GDM1 (cell line): ENCODE measurements around the gene LRRC71.
A peak's percentile ranks its signal among the peaks of the same experiment; 100 is the strongest.

Experiments
- DNase-seq: peaks from one replicate; lab custom pipeline; 2025; lab: John Stamatoyannopoulos, UW

The LRRC71 gene

DNA sequence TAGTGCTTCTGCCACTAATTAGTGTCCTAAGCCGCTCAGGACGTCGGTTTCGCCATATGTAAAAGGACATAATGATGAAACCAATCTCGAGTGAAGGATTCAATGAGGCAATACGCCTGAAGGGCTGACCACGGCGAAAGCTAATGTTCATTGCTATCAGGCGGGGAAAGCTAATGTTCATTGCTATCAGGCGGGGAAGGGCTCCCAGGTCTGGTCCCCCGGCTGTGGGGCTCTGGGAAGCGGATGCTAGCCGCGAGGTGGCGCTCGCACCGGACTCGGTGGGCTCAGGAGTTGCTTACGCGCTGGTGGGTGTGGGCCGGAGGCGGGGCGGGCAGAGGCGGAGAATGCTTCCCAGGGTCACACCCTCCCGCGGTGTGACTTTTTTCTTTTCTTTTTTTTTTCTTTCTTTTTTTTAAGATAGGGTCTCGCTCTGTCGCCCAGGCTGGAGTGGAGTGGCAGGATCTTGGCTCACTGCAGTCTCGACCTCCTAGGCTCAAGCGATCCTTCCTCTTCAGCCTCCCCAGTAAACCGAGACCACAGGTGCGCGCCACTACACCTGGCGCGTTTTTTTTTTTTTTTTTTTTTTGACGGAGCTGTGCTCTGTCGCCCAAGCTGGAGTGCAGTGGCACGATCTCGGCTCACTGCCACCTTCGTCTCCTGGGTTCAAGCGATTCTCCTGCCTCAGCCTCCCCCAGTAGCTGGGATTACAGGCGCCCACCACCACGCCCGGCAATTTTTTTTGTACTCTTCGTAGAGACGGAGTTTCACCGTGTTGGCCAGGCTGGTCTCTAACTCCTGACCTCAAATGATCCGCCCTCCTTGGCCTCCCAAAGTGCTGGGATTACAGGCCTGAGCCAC lies 28.0 kb upstream of the LRRC71 start:
- DNase-seq: peak; percentile 80

DNA sequence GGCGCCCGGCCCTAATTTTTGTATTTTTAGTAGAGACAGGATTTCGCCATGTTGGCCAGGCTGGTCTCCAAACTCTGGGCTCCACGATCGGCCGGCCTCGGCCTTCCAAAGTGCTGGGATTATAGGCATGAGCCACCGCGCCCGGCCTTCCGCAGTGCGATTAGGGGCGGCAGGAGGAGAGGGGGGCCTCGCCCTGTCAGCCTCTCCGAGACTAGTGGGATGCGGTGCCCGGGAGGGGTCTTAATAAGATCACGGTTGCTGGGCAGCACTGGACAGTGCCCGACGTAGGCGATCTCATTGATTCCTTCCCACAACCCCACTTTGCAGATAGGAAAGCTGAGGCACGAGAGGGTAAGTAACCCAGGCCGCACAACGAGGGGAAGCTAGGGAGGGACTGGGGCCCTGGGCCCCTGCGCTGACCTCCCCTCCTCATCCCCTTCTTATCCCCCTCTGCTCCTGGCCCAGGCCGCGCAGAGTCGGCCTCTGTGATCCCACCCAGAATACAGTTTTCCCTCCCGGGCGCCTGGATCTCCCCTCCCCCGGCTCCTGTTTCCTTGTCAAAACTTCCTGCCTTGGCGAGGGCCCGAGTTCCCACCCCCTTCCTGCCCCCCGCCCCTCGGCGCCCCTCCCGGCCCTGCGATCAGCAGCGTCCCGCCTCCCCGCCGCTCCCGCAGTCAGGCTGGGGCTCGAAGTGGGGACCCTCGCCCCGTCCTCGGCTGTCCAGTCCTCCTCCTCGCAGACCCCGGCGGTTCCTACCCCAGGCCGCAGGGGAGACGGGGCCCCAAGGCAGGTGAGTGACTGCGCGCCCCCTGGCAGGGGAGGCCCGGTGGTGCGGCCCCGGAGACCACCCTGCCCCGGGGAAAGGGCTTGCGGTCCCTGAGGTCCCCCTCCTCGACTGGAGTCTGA lies 27.1 kb upstream of the LRRC71 start, which contains the start of gene PEAR1:
Gene PEAR1, plus strand, starts transcription at position 671 of the 906 bp plus-strand sequence. CDS start 10,209 bp downstream, outside the sequence.
- DNase-seq: peak; percentile 27

DNA sequence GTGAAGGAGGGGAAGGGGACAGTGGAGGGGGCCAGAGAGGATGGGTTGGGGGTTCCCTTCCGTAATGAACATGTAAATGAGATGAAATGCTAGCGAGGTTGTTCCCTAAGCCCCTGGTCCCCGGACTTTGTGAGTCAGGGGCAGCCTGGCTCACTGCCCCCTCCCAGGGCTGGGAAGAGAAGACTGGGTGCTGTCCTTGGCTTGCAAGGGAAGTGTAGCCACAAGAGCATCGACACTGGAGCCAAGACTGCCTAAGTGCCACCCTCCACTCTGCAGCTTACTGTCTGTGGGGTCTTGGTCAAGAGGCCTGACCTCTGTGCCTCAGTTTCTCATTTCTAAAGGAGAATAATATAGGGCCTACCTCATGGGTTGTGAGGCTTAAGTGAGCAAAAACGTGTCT lies 26.4 kb upstream of the LRRC71 start:
- DNase-seq: no peak

DNA sequence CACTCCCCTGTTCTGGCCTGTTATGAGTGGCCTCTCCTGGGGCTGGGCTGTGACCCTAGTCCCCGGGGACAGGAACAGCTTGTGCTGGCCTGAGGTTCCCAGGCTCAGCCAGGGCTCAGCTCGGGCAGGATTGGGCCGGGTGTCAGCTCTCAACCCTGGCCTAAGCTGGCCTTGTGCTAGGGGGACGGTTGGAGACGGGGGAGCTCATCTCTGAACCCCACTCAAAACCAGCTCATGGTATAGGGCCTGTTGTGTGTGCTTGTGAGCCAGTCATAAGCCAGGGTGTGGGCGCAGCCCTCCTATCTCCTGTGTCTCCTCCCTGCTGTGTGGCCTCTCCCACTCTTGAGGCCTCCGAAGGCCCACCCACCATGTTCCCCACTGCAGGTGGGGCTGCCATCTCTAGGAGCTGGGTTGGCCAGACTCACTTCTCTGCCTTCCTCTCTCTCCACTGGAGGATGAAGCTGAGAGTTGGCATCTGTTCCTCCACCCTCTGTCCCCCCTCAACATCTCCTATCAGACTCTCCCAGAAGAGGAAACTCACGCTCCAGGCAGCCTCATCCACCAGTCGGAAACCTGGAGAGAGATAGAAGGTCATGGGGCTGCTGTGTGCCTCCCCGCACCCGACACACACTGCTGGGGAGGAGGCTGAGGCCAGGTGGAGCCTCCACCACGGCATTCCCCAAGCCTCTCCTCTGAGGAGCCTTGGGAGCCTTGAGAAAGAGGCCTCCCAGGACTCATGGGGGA lies 25.5 kb upstream of the LRRC71 start:
- no peak for DNase-seq

DNA sequence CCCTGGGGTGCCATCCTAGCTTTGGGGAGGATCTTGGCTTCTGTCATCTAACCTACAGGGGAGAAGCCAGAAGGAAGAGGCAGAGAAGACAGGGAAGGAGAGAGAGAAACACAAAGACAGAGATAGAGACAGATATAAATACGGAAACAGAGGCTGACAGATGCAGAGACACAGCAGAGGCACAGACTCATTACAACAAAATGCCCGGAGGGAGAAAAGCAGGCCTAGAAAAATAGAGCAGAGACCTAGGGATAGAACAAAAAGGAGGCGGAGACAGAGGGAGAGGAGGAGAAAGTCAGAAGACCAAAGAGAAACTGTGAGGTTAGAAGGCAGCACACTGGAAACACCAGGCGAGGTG lies 25.0 kb upstream of the LRRC71 start:
- DNase-seq: no peak

DNA sequence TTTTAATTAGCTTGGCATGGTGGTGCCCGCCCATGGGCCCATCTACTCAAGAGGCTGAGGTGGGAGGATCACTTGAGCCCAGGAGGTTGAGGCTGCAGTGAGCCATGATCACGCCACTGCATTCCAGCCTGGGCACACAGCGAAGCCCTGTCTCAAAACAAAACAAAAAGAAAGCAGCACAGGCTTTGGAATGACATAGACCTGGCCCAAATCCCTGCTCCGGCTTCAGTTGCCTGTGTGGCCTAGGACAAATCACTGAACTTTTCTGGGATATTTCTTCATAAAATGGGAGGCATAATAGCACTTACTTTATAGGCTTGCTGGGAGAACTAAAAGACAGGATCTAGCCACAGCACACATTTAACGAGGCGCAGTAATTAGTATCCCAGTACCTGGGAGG lies 24.5 kb upstream of the LRRC71 start:
- DNase-seq: no peak

DNA sequence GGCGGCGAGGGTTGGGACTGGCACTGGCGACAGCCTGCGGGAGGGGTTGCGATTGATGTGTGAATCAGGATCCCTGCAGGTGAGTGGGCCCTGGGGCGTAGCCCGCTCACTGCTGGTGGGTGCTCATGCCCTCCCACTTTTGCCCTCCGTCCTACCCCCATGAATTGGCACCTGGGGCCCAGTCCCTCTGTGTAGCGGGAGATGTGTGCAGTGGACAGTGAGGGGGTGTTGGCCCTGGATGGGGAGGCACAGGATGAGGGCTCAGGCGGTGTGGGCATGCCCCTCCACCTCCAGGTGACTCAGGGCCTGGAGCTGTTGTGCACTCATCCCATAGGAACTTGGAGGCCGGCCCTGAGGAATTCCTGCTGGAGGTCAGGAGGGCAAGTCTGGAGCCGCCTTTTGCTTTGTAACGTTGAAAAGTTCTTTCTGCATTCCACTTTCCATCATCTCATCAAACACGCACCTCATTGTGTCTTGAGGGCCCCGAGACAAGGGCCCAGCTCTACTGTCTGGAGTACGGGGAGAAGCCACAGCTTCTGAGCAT lies 23.9 kb upstream of the LRRC71 start:
- DNase-seq: no peak

DNA sequence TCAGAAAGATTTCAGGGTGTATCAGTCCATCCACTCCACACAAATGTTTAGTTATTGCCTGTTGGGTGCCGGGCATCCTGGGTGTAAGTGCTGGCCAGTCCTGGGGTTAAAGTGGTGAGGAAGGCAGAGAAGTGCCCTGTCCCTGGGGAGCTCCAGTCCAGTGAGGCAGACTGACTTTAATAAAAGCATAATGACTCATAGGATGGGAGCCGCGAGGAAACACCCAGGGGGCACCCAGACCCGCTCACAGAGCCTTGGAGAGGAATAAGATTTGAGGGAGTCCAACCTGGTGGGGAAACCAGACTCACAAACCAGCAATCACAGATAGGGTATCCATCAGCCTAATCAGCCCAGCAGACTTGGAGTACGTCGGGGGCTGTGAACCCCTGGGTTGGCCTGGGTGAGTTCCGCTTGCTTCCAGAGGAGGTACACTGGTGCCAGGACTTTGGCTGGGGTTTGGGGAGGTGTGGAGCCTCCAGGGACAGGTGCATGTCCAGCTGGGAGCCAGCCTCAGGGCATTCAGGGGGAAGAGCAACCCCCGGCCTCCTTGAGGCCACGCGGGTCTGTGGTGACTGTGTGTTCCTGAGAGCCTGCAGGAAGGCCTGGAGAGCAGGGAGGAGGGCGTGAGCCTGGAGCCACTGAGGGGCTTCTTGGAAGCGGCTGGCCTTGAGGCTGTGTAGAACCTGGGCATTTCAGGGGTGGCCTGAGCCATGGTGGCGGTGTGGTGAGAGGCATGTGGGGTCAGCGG lies 23.2 kb upstream of the LRRC71 start:
- DNase-seq: no peak

DNA sequence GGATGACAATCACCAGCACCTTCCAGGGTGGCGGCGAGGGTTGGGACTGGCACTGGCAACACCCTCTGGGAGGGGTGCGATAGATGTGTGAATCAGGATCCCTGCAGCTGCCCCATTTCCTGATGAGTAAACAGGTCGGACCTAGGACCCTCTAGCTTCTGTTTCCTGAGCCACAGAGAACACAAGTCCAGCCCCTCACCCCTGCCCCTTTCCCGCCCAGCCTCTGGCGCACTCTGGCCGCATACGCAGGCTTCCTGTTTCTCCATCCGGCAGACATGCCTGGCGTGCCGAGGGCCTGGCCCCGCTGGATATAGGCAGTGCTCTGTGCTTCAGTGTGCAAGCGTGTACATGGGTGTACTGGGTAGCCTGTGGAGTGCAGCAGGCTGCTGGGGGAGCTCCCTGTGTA lies 22.3 kb upstream of the LRRC71 start:
- DNase-seq: peak; percentile 89

DNA sequence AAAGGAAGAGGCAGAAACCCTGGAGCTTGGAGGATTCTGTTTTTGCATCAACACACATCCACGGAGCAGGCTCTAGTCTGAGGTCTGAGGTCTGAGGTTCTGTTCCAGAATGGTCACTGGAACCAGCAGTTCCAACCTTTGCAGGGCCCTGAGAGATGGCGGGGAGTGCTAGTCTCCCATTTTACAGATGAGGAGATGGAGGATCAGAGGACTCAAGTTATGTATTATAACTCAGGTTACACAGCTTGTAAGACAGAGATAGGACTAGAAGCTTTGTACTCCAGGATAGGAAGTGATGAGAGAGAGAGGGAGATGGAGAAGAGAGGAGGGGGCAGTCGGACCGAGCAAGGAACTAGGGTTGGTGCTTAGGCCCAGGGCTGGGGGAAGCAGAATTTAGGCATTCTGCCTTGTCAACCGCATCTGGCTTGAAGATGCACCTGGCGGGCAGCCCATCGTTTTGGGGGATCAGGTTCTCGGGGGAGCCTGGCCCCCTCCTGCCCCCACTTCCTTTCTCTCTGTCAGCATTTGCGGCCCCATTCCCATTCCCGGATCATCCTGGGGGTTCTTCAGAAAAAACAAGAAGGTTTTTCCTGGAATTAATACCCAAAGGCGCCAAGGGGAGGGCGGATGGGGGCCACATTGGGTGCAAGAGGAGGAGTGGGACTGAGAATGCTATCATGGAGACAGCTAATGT lies 21.3 kb upstream of the LRRC71 start:
- no peak for DNase-seq

DNA sequence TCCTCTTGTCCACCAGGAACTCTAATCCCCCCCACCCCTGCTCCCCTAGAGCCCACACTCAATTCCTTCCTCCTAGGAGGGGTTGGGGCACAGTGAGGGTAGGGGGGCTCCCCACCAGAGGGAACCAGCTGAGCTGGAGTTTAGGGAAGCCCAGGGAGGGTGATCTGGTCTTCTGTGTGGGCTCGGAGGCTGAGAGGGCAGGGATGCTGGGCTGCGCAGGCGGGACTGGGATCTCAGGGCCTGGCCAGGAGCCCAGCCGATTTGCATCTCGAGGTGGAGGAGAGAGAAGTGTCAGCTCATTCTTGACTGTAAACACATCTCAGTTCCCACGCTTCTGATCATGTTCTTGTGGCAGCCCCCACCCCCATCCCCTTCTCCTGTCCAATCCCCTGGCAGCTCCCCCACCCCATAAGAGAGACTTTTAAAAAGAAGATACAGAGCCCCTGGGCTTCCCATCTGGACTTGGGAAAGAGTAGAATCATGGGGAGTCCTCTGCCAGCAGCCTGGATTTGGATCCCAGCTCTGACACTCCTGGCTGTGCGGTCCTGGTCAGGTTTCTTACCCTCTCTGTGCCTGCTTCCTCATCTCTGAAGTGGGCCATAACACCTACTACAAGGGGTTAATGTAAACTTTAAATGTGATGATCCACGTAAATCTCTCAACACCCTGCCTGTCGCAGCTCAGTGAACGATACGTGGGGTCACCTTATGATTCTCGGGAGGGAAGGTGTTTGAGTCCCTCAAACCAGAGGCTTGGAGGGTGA lies 20.3 kb upstream of the LRRC71 start:
- DNase-seq: no peak

DNA sequence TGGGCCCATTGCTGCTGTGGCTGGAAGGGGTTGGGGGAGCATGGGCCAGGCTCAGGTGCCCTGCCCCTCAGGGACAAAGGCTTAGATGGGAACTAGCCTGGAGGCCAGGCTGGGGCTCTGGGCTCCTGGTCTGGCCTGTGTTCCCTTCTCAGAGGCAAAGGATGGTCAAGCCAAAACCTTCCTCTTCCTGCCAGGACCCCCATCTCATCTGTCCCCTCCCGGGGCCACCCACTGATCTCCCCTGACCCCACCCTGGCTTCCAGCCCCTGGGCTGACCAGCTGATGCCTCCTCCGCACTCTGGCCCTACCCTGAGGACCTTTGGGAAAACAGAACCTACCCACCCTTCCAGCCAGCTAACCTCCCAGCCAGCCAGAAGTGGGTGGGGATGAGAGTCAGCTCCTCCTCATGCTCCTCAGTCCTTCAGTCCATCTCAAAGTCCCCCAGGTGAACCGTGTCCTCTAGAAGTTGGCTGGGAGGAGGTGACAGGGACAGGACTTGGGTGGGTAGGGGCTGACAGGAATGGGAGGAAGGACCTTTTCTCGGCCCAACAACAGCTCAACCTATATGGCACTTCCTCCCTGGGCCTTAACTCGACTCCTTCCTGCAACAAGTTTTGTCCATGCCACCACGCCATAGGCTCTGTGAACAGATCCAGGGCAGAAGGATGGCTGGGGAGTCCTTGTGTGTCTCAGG lies 19.4 kb upstream of the LRRC71 start:
- DNase-seq: no peak

DNA sequence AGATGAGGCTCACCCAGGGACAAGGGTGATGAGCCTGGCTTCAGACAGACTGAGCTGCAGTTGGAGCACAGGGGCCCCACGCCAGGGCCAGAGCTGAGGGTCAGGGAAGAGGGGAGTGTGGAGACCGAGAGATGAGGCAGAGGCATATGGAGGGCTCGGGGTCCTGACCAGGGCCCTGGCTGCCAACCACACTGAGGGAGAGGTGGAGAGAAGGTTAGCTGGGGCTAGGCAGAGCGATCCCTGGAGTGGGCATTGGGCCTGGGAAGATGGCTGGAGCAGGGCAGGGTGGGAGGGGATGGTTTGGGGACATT lies 18.9 kb upstream of the LRRC71 start:
- DNase-seq: no peak

DNA sequence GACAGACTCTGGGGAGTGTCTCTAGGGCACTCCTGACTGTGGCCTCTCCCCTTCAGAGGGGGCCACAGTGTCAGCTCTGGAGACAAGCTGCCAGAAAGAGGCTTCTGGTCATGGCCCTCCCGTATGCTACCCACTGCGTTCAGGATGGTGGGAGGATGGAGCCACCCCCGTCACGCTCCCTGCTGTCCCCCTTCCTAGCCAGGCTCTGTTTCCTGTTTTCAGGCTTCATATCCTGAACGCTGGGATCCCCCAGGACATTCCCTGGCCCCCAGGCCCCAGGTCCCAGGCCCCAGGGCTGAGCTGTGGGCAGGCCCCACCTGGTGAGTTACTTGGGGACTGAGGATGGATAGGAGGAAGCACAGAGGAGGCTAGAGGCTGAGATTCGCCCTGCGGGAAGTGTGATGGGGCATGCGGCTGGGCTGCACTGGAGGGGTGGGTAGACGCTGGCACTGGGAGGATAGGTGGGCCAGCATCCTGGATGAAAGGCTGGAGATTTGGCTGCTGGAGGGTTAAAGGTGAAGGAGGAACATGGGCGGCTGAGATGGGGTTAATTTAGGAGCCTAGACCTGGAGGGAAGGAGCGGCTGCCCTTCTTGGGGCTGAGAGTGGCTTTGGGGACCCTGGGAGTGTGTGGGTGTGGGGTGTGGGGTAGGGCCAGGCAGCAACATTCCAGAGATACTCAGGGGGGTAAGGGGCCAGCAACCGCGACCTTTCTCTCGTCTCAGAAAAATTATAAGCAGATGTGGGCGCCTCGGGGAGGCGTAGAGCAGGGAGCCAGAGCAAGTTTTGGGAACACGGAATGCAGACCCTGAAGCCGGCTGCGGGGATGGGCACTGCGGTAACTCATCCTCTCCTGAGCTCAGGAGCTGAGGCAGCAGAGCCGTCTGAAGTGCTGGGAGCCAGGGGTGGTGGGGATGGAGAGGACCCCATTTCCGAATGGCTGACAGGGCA lies 18.2 kb upstream of the LRRC71 start:
- DNase-seq: no peak

DNA sequence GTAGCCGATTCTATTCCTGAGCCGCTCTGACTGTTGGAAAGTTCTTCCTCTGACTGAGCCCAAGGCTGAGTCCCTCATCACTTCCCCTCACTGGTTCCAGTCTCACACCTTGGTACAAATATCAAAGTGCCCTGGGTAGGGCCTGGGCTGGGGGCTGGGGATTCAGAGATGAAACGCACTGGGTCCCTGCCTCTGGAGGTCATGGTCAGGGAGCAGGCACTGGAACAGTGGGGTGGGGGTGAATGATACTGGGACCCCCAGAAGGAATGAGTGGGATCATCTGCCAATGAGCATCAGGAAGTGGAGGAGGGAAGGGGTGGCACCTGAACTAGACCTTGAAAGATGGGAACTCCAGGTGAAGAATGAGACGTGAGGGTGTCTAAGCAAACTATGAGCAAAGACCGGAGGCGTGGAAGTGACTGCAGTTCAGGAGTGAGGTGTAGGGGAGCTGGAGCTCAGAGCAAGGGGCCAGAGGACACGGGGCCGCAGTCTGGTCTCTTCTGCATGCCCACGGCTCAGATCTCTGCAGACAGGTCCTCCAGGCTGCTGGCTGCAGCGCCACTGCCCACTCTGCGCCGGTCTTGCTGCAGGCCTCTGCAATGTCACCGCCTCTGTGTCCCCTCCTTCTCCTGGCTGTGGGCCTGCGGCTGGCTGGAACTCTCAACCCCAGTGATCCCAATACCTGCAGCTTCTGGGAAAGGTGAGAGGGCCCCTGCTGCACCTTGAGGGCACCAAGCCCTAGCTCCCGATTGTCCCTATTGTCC lies 16.9 kb upstream of the LRRC71 start:
- DNase-seq: no peak

DNA sequence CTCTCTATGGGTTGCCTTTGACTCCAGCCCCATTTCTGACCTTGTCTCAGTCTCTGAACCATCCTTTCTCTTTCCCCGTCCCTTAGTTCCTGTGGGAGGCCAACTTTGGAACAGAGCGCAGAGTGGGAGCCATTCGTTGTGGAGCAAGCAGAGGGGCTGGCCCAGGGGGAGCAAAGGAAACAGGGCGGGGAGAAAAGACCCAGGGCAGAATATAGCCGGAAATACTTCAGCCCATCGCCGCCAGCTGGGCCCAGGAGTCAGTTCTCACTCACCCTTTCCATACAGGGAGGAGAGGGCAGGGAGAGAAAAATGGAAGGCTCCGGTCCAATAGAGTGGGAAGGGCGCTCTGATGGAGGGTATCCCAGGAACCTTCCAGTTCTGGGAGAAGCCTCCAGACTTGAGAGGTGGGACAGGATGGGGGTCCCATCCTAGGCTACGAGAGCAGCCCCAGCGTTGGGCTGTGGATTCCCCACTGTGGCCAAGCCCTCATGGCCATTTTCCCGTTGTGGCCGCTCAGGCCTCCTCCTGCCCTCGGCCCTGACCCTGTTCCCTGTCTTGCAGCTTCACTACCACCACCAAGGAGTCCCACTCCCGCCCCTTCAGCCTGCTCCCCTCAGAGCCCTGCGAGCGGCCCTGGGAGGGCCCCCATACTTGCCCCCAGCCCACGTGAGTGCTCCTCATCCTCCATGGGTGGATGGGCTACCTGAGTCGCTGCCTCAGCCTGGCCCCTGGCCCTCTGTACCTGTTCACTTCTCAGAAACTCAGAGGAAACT lies 16.1 kb upstream of the LRRC71 start:
- no peak for DNase-seq

DNA sequence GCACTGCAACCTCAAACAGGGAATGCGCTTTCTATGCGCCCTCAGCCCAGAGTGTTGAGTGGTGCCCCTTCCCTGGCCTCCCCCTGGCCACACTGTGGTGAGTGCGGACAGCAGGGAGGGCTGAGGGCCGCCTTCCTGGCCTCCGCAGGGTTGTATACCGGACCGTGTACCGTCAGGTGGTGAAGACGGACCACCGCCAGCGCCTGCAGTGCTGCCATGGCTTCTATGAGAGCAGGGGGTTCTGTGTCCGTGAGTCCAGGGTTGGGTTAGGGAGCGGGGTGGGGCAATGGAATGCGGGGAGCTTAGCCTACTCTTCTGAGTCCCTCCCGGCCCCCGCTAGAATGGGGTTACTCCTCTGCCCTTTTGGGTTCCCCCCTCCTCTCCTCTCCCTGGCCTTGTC lies 15.3 kb upstream of the LRRC71 start:
- DNase-seq: no peak
